ENCODE results near the gene OR51B2. TPM values are rescaled to one million over a fixed set of nuclear protein-coding genes. Genes with fewer than 3 reads are reported as not detected.

OR51B2 gene
- total and polyA plus RNA-seq, 10 donors: not detected

DNA sequence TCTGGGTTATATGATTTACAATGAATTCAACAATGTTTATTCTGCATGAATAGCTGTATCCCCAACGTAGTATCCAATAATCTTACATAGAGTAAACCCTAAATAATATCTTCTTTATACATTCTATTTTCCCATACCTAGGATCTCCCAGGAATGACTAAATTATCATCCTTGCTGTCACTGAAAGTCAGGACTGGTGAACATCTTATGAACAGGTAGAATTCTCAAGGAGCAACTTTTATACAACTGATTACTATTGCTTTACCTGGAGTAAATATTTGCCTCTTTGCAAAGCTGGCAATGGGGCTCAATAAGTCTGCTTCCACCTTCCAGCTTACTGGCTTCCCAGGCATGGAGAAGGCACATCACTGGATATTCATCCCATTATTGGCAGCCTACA lies 27.1 kb upstream of the OR51B2 start, which contains the start of gene OR51B6:
Gene OR51B6 (plus strand): TSS at position 301 of the 400 bp plus-strand sequence. CDS start 0 bp downstream, at position 301.
- Histone ChIP-seq H3K27ac (no peak within 1 kb of the TSS), H3K4me3 (no peak within 1 kb of the TSS), H3K36me3 (no peaks in the 10 kb centered on the region), H3K27me3 (replicated peaks in 1 of 7) (no peaks in the 10 kb centered on the region), H3K4me1 (no peaks in the 10 kb centered on the region), H3K9me3 (no peaks in the 10 kb centered on the region)
- 47 to 67% (median 54%) methylated on average over 1 of the region's 1 CpG for WGBS, 5 donors
- intact Hi-C loops (cut with DNase I; ENCODE audit: low total_unique reads): no loop called here
- TF ChIP-seq, protein P1, sequence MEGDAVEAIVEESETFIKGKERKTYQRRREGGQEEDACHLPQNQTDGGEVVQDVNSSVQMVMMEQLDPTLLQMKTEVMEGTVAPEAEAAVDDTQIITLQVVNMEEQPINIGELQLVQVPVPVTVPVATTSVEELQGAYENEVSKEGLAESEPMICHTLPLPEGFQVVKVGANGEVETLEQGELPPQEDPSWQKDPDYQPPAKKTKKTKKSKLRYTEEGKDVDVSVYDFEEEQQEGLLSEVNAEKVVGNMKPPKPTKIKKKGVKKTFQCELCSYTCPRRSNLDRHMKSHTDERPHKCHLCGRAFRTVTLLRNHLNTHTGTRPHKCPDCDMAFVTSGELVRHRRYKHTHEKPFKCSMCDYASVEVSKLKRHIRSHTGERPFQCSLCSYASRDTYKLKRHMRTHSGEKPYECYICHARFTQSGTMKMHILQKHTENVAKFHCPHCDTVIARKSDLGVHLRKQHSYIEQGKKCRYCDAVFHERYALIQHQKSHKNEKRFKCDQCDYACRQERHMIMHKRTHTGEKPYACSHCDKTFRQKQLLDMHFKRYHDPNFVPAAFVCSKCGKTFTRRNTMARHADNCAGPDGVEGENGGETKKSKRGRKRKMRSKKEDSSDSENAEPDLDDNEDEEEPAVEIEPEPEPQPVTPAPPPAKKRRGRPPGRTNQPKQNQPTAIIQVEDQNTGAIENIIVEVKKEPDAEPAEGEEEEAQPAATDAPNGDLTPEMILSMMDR (IDR thresholded peaks at IDR 0.05 in 8 of 11, conservative IDR thresholded peaks at IDR 0.05 in 3 of 11): no peak
- TF ChIP-seq POLR2AphosphoS5 (IDR thresholded peaks at IDR 0.05) (no peak), POLR2A (IDR thresholded peaks at IDR 0.05) (no peak)
- no peak for DNase-seq

GRCh38 chr11:5349550-5349949 lies 25.5 kb upstream of the OR51B2 start:
- H3K36me3 ChIP-seq: no peaks in the 10 kb centered on the region
- H3K4me1 ChIP-seq: no peaks in the 10 kb centered on the region
- intact Hi-C loops (cut with DNase I; ENCODE audit: low total_unique reads): no loop called here
- DNase-seq: no peak
- no peaks in the 10 kb centered on the region for H3K9me3 ChIP-seq
- no peak for TF ChIP-seq POLR2A (IDR thresholded peaks at IDR 0.05)
- no peak for TF ChIP-seq POLR2AphosphoS5 (IDR thresholded peaks at IDR 0.05)
- TF ChIP-seq, protein P1 (IDR thresholded peaks at IDR 0.05 in 8 of 11, conservative IDR thresholded peaks at IDR 0.05 in 3 of 11): no peak
- no peak overlapping the region for H3K27ac ChIP-seq
- no peak overlapping the region for H3K4me3 ChIP-seq
- 35 to 51% (median 42%) methylated on average over 1 of the region's 1 CpG for WGBS, 5 donors
- H3K27me3 ChIP-seq (replicated peaks in 1 of 7): no peaks in the 10 kb centered on the region

DNA sequence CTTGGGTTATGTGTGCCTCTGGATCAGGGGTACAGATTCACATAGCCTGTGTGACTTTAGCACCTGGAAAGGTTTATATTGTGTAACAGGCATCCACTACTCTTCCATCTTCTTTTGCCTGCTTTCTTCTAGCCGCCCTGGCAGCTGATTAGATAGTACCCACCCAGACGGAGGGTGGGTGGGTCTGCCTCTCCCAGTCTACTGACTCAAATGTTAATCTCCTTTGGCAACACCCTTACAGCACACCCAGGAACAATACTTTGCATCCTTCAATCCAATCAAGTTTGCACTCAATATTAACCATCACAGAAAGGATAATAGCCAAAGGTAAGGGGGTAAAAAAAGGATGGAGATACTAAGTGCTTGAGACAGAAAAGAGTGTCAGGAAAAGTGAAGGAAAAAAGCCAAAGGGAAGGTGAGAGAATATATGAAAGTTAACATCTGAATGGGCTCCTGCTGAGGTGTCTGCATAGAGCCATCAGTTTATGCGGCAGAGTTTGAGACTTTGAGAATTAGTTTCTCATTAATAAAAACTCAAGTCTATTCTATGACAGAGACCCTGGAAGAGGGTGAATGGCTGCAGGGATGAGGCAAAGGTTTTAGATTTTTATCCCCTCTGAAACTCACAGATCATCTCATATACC lies 24.6 kb upstream of the OR51B2 start:
- no peaks in the 10 kb centered on the region for H3K9me3 ChIP-seq
- H3K27me3 ChIP-seq (replicated peaks in 1 of 7): no peaks in the 10 kb centered on the region
- H3K4me1 ChIP-seq: no peaks in the 10 kb centered on the region
- H3K4me3 ChIP-seq: no peak overlapping the region
- 51 to 67% (median 56%) methylated on average over 3 of the region's 3 CpGs for WGBS, 5 donors
- no peak overlapping the region for H3K27ac ChIP-seq
- H3K36me3 ChIP-seq: no peaks in the 10 kb centered on the region
- TF ChIP-seq, protein P1 (IDR thresholded peaks at IDR 0.05 in 8 of 11, conservative IDR thresholded peaks at IDR 0.05 in 3 of 11): no peak
- intact Hi-C loops (cut with DNase I; ENCODE audit: low total_unique reads): no loop called here
- DNase-seq: no peak

GRCh38 chr11:5345831-5346230 lies 21.7 kb upstream of the OR51B2 start:
- no peak overlapping the region for H3K27ac ChIP-seq
- 74 to 80% (median 75%) methylated on average over 3 of the region's 3 CpGs for WGBS, 5 donors
- no peaks in the 10 kb centered on the region for H3K27me3 ChIP-seq (replicated peaks in 1 of 7)
- no peak for DNase-seq
- H3K36me3 ChIP-seq: no peaks in the 10 kb centered on the region
- H3K9me3 ChIP-seq: no peaks in the 10 kb centered on the region
- no peaks in the 10 kb centered on the region for H3K4me1 ChIP-seq
- intact Hi-C loops (cut with DNase I; ENCODE audit: low total_unique reads): no loop called here
- TF ChIP-seq POLR2AphosphoS5 (IDR thresholded peaks at IDR 0.05) (no peak), POLR2A (IDR thresholded peaks at IDR 0.05) (no peak)
- TF ChIP-seq, protein P1 (IDR thresholded peaks at IDR 0.05 in 8 of 11, conservative IDR thresholded peaks at IDR 0.05 in 3 of 11): no peak
- H3K4me3 ChIP-seq: no peak overlapping the region
